GOT3 (cell line): ENCODE data around the gene E2F3.
"Not testable (repeated sequence)": the region's sequence is repeated elsewhere in the genome, so short reads cannot be mapped to it uniquely, and the experiment has no call there.

ENCODE experiments used
- DNase-seq: peaks from one replicate; lab custom pipeline; 2025; ENCODE audit warnings: mixed read lengths; lab: John Stamatoyannopoulos, UW

E2F3 gene

DNA sequence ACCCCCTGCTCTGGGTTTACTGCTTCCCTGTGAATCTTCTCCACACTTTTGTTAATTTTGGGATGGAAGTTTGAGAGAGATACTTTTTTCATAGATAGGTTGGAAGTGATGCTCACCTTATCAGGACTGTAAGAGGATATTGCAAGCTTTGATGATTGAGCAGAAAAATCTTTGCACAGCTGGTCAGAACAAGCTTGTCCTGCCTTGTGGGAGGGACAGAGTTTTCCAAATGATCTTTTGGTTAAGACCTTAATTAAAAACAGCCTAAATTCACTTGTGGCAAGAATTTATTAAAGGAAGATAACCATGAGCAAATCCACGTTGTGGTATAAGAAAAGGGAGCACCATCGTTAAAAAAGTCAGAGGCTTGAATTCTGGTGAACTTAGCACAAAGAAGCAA lies 32.2 kb downstream of the E2F3 start:
- DNase-seq, result no peak

DNA sequence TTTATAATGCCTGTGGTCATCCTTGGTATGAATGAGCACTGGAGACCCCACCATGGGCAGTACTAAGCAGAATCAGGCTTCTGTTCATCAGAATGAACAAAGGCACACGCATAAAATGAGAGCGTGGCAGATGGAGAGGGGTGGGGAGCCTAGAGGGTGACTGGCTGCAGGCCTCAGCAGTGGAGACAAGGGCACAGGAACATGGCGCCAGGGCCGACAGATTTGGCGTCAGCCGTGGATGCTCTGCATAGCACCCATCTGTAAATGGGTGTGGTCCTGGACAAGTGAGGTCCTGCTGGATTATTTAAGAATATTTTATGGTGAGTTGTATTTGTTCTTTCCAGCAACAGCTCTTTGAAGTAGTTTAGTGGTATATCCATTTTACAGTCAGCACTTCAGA lies 33.1 kb downstream of the E2F3 start:
- DNase-seq, result no peak

DNA sequence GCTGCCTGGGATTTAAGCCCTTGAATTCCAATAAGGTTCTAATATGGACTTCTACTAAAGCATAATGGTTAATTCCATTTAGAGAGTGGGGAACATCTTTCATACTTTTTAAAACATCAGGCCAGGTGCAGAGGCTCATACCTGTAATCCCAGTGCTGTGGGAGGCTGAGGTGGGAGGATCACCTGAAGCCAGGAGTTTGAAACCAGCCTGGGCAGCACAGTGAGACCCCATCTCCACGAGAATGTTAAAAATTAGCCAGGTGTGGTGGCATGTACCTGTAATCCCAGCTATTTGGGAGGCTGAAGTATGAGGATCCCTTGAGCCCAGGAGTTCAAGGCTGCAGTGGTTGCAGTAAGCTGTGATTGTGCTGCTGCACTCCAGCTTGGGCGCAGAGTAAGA lies 35.0 kb downstream of the E2F3 start:
- no peak for DNase-seq

DNA sequence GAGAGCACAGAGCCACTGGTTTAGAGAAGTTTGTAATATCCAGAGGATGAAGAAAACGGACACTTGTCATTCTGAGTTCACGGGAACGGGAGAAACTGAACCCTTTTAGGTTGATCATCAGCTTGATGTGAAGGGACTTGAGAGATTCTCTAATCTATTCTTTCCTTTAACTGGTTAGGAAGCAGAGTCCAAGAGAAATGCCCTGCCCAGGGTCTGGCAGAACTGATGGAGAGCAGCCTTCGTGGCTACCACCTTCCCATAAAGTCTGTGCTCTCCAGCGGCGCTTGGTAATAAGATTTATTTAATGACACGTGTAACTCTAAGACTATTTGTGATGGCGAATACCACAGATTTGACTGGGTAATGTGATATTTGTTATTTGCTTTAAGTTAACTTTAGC lies 36.0 kb downstream of the E2F3 start:
- DNase-seq, result no peak

DNA sequence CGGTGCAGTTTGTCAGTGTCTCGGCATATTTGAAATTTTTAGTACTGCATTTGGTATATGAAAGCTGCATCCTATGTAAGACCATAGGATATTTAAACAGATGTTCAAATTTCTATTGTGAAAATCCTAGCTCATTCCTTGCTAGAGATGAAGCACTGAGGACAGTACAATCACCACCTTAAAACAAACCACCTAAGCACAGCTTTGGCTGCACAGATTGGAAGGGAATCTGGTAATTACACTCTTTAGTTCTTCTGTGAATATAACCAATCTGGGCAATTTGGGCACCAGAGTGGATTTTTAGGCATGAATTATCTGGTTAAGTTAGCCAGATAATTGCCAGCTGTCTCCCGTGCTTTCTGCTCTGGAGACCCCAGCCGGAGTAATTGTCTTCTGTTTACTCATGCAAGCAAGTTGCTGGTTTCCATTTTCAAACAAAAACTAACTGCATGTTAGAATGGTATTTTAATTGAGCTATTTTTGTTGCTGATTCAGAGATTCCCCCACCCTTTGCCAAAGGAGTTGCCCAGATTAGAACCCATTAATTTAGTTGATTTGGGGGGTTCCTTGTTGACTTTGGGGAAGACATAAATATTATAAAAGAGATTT lies 36.9 kb downstream of the E2F3 start:
- DNase-seq, result no peak

DNA sequence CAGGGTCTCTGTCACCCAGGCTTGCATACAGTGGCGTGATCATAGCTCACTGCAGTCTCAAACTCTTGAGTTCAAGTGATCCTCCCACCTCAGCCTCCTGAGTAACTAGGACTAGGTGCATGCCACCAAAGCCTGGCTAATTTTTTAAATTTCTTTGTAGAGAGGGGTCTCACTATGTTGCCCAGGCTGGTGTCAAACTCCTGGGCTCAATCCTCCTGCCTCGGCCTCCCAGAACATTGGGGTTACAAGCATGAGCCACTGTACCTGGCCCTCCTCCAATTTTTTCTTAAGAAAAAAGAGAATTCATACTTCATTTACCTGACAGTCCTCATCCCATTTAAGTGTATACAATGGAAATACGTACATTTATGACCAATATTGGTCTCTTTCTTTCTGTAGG lies 37.9 kb downstream of the E2F3 start:
- DNase-seq, result no peak

DNA sequence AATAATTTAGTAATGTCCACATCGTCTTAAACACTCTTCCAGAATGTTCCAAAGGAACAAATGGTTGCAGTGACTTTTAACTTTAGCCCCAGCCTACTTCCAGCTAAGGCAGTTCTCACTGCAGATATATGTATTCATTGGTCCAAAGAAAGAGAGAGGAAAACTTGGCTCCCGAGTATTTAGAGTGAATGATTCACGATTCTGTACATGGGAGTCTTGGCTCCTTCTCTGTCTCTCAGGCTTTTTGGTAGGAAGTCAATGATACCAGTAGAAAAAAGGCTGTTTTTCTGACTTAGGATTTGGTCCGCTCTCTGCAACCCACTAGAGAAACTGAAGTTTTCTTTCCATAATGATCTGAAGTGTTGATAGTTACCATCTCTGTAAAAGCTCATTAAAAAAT lies 38.6 kb downstream of the E2F3 start:
- no peak for DNase-seq

DNA sequence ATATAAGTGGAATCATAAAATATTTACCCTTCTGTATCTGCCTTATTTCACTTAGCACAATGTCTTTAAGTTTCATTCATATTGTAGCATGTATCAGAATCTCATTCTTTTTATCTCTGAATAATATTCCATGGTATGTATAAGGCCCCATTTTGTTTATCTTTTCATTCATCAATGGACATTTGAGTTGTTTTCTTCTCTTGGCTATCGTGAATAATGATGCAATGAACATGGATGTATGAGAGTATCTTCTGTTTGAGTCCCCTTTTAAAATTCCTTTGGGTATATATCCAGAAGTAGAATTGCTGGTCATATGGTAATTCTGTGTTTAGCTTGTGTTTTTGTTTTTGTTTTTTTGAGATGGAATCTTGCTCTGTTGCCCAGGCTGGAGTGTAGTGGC lies 39.6 kb downstream of the E2F3 start:
- DNase-seq, result no peak

DNA sequence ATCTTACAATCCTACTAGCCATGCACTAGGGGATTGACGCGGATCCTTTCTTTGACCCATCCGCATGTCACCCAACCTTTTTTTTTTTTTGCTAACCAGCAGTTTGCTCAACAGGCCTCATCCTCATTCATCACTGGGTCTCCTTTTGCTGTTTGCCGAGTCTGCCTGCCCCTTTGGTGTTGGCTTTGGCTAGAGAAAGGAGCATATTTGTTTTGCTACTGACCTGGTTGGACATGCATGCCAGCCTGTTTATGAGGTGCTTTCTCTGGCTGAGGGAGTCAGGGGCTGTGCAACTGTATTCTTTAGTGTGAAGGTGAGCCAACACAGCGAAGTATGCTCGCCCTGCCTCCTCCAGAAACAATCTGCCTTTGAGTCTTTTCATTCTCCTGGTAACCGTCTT lies 40.2 kb downstream of the E2F3 start:
- no peak for DNase-seq

DNA sequence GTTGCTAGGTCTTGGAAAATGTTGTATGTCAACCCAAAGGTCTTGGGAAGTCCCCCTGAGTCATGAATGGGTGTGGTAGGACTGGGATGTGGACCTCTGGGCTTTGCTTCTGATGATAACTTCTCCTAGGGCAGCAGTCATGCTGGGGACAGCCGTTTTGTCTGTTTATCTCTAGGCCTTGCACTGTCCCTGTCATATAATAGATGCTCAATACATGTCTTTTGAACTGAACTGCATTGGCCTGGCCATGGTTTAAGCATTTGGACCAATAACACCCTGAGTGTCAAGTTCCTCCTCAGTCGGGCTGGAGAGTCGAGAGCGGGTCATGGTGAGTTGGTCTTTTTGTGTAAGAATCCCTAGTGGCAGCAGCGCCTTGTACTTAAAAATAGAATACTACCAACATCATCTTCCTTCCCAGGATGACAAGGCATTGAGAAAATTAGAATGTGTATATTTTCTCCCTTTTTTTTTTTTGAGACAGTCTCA lies 43.1 kb downstream of the E2F3 start:
- DNase-seq, result no peak

DNA sequence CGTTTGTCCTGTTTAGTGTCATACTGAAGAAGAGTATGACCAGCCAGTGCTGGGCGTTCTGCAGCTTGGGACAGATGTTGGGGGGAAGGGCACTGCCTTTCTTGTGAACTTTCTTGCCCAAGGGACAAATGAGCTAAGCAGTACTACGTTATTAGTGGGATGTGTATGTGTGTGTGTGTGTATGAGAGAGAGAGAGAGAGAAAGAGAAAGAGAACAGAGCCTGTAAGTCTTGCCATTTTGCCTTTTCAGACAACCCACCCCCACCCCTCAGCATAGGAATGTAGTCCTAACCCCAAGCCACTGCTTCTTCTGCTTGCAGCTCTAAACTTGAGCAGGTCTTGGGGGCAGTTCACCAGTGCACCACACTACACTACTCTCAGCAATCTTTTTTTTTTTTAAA lies 45.5 kb downstream of the E2F3 start:
- no peak for DNase-seq

DNA sequence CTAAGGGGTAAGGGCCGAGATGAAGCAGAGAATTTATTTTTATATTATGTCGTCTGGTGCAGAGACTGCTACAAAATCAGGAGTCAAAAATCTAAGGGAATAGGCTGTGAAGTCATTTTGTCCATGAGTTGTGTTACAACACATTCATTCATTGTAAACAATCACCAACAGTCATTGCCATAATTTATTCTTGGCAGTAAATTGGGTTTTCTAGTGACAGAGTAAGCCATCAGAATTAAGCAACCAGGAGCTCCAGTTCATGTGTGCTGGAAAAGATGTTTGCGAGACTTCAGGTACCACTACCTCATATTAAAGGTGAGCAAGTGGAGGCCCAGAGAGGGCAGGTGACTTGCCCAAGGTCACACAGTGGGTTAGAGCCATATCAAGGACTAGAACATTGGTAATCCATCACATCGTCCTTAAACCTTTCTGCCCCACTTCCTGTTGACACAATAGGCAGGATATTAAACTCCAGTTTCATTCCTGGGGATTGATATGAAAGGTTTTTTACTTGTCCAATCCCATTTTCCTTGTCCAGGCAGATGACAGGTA lies 46.0 kb downstream of the E2F3 start:
- no peak for DNase-seq

DNA sequence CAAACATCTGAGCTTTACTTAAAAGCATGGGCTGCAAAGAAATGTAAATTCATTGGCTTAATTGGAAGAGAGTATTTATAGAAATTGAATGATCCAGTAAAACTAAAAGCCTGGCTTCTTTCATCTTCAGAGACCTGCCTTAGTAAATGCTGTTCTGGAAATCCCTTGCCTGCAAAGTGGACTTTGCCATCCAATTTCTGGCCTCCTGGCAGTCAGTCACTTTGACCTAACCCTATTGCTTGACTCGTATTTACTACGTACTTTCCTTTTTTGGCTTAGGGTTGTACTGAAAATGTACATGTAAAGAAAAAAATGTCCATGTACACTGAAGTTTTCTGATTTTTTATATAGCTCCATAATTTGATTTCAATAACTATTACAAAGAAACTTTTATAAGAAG lies 47.1 kb downstream of the E2F3 start:
- no peak for DNase-seq

DNA sequence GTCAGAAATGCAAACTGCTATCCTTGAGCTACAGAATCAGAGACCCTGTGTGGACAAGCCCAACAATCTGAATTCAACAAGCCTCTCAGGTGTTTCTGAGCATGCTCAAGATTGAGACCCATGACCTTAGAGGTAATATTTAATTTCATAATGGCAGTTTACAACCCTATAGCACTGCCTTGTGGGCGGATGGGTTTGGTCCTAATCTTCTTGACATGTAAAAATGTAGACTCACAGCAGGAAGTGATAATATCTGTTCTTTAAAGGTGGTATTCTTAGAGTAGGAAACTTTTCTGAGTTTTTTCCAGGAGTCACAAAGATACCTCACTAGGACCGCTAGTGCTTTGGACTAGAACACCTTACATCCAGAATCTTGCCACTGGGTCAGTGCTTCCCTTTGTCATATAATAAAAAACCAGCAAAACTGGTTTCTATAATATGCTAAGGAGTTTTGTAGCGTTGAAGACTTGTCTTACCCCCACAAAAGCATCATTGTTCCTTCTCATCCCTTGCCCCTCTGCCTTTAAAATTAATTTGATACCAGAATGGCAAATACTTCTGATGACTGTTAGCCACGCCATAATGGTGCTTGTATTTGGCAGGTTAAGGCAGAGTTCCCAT lies 52.6 kb downstream of the E2F3 start:
- DNase-seq, result no peak

DNA sequence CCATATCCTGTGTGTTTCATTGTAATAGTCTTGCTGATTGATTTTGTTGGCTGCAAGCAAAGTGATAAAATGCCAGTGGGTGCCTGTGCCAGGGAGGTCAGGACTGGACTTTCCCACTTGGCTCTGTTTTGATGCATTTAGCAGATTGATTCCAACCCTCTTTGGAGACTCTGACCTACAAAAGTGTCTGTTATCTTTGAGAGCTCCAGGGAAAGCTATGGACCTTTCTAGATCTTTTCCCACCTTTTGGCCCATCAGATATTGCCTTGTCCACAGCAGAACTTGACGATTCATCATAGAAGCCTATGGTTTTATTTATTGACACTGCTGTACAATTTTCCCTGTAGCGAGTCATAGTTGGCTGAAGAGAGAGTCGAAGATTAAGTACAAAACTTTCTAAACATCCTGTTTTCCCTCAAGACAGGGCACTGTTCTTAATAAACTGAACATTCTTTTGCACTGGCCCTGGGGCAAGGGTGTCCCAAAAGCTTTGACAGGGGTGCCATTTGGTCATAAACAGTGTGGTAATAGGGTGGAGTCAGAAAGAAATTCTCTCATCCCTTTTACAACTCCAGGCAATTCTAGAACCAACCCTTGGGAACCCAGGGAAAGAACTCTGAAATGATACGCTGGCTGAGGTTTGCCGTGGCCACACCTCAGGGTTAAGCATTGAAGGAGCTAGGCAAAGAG lies 53.7 kb downstream of the E2F3 start:
- DNase-seq, result no peak

DNA sequence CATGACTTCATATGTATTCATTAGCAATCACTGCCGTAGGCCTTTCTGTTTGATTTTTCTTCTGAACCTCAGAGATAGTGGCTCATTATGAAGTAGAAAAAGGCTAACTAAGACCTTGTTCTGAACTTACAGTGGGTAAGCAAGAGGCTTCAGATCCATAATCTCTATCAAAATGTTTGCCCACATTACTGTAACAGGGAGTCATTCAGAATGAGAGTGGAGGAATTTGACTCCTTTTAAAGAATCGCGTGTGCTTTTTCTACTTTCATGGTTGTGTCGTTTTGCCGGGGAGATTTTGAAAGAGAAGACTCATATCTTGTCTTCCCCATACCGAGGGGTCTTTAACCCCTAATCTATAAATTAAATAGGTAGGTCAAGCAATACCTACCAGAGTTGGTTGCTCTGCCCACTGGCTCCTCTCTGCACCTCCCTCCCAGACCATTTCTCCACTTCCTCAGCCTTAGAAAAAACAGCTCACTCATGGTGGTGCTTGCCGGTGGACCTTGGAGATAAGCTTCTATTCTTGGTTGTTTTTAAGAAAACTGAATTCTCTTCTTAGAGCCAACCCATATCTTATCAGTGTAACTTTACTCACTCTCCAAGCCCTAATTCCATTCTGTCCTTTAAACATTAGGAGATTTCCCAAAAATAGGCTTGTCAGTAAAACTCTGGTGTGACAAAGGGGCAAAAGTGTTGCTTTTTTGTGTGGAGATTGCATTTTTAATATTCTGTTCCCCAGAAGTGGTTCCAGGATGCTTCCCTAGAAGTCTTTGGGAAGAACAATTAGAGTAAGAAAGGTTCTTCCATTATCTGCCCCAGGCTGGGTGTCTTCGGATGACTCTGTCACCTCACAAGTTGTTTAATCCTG lies 56.6 kb downstream of the E2F3 start:
- no peak for DNase-seq

DNA sequence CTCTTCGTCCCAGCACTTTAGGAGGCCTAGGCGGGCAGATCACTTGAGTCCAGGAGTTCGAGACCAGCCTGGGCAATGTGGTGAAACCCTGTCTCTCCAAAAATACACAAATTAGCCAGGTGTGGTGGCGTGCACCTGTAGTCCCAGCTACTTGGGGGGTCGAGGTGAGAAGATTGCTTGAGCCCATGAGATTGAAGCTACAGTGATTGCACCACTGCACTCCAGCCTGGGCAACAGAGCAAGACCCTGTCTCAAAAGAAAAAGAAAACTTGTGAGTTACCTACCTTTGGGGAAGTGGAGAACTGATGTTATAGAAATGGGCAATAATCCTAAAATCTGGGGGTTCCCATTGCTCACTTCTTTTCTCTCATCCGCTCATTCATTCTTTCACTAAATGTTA lies 58.0 kb downstream of the E2F3 start:
- no peak for DNase-seq

DNA sequence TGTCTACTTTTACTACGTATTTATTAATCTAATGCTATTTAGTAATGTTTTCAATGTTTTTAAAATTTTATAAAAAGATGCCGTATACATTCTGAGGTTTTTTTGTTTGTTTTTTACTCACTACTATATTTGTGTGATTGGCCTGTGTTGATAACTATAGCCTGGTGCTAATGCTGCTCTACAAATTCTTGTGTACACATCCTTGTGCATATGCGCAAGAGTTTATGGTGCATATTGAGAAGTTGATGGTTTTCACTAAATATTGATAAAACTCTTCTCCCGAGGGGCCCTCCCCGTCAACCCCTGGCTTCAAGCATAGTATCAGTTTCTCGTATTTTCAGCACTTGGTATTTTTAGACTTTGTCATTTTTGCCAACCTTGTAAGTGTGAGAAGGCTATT lies 59.9 kb downstream of the E2F3 start:
- DNase-seq, result no peak

DNA sequence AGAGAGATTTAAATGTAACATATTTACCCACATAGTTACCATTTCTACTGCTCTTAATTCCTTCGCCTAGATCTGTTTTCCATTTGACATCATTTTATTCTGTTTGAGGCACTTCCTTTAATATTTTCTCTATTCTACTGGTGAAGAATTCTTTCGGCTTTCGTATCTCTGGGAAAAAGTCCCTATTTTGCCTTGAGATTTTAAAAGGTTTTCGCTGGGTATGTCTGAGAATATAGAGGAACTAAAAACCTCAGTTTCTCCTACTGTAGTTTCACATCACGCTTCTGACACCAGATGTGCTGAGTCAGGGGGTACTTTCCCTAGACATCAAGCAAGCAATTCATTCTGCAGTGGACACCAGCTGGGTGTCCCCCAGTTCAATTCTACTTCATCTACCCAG lies 61.7 kb downstream of the E2F3 start:
- DNase-seq, result no peak

DNA sequence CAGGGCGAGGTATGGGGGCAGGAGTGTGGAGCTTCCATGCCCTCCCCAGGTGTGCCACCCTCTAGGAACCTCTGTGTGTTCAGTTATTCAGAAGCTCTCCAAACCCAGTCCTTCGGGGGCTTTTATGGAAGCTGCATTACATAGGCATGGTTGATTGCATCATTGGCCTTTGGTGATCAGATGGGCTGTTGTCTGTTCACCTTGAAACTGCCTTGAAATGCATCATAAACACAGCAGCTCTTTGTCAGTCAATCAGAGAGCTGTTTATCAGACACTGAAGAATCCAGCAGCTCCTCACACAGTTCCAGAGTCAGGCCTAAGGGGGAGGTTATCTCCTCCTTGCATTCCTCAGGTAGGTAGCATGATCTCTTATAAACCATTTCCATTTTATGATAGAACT lies 62.4 kb downstream of the E2F3 start:
- no peak for DNase-seq

DNA sequence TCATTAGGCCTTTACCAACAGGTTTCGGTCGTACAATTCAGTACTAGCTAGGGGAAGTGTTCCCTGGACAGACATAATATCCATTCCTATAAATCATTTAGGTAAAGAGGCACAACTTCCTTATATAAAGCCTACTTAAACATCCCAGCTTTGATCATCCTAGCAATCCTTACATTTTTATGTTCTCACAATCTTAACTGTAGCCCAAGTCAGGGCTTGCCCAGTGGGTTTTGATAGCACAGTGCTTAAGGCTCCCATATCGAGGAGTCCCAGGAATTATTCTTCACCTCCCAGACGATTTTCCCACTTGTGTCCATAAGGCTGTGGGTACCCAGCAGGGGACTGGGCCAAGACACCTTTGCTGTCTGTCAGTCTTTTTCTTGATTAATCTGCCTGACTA lies 63.2 kb downstream of the E2F3 start:
- no peak for DNase-seq

DNA sequence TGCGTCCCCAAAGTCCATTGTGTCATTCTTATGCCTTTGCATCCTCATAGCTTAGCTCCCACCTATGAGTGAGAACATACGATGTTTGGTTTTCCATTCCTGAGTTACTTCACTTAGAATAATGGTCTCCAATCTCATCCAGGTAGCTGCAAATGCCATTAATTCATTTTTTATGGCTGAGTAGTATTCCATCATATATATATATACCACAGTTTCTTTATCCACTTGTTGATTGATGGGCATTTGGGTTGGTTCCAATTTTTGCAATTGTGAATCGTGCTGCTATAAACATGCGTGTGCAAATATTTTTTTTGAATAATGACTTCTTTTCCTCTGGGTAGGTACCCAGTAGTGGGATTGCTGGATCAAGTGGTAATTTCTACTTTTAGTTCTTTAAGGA lies 63.9 kb downstream of the E2F3 start:
- DNase-seq, result not testable (repeated sequence)
